Endometrial microvascular endothelial cells (primary cell): ENCODE measurements around the gene PLEKHH3. TPM values are rescaled to one million over a fixed set of nuclear protein-coding genes. Genes with fewer than 3 reads are reported as not detected.
"Not testable (repeated sequence)": the region's sequence is repeated elsewhere in the genome, so short reads cannot be mapped to it uniquely, and the experiment has no call there.

Experiments
- in situ Hi-C: cut with HindIII; loops from 2 replicates; pipeline ENCODE4 v1.10.0; 2017; ENCODE audit warnings: low sequenced_read_pairs, low pct_unique_long_range_greater_than_20kb; ENCODE audit errors: inconsistent ontology term
- total RNA-seq: library from RNA; depleted of rRNA; stranded (reverse); fragments of >200 nt; gene quantifications from one replicate; pipeline ENCODE4 v1.2.3, GENCODE V29; 2015; ENCODE audit errors: inconsistent ontology term

Gene PLEKHH3
- total RNA-seq, 1 donor from 2014 or later: 9.6 TPM

DNA sequence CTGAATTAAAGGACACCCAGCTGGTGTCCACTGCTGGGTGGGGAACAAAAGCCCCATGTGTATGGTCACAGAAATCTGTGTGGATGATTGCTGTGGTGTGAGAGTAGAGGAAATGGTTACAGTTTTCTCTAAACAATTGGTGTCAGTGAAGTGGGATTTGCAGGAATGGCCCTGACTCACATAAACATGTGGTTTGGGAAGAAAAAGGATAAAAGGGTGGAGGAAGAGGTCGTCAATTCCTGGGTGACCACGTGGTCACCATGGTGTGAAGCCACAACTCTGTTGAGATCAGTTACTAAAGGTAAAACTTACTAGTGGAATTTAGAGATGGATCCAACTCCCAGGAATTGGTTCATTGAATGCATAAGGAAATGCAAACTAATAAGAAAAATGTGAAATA lies 21.3 kb downstream of the PLEKHH3 start:
- in situ Hi-C loops: no loop called here

DNA sequence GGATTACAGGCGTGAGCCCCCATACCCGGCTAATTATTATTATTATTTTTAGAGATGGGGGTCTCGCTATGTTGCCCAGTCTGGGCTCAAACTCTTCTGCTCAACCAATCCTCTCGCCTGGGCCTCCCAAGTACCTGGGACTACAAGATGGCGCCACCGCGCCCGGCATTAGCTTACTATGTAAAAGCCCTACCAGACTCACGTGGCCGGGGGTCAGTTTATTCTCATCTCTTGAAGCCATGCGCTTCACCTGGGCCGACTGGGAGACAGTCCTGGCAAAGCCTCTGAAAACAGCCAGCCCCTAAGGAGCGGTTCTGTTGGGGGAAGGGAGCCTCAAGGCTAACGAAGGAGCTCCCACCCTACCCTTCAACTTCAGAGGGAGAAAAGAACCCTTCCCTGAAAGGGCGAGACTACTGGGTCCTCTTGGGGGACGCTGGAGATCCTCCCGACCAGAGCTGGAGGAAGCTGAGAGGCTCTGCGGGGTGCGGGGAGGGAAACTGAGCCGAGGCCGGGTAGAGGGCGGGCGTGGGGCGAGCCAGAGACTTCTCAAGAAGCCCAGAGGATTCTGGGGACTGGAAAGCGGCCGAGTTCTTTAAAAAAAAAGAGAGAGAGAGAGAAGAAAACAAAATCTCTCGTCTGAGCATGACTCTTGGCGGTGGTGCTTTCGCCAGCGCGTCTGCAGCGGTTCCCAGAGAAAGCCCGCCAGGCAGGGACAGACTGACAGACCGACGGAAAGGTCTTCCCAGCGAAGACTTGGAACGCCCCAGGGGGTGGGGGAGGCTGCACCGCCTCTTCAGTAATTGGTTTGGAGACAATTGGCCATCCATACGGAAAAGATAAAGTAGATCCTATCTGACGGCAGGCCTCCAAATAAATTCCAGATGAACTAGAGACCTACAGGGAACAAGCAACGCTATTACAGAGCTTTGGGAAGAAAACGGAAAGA lies 23.3 kb downstream of the PLEKHH3 start:
- in situ Hi-C loops: no loop called here

DNA sequence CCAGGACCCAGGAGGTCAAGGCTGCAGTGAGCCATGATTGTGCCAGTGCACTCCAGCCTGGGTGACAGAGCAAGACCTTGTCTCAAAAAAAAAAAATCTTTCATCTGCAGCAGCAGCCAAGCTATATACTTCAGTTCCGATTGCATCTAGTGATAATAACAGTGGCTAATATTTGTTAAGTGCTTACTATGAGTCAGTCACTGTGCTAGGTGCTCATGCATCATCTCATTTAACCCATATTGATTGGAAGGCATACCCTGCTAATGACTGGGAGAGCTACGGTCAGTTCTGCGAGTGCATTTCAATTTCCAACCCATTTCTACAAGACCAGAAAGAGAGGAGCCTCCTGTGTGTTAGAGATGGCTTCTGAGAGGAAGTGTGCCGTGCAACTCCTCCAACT lies 25.4 kb downstream of the PLEKHH3 start:
- in situ Hi-C loops: no loop called here

DNA sequence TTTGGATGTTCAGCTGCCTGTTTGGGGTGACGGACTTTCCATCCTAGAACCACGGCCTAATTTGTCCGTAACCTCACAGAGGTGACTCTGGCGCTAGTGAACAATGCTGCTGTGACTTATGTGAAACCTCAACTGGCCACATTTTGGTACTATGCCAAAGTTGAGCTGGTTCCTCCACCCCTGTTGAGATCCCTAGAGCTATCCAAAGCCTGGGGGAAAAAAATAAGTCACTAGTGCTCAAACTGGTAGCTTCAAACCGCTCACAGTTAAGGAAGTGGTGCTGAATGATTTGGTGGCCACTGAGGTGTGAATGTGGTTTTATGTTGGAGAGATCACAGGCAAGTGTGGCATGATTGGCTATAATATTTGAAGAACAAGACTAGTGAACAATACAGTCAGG lies 29.0 kb downstream of the PLEKHH3 start:
- in situ Hi-C loops: no loop called here

DNA sequence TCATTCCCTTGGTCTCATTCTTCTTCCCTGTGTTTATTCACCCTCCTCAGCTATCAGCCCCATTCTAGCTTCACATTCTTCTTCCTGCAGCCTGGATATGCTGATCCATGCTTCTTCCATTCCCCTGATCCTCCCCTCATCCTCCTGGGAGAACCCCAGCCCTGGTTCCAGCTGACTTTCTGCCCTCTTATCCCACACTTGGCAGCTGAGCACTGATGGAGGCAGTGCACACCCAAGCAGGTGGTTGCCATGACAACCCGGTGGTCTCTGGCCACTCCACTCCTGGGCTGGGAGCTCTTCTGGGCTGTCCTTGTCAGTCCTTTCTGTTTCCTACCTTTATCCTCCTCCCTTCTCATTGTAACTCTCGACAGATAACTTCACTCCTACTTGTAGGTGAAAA lies 34.5 kb downstream of the PLEKHH3 start:
- in situ Hi-C loops: no loop called here

DNA sequence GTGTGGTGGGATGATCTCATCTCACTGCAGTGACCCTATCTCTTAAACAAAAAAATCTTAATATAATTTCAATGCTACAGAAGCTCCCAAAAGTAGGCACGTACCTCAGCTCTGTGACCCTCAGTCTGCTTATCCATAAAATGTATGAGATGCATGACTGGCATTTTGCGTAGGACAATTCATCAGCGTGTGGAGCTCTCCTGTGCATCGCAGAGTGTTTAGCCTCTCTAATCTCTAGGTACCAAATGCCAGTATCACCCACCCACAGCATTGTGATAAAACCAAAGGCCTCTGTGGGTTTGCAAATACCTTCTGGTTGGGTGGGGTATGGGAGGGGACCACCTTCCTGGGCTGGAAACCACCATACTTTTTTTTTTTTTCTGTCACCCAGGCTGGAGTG lies 36.7 kb downstream of the PLEKHH3 start:
- in situ Hi-C loops: no loop called here

DNA sequence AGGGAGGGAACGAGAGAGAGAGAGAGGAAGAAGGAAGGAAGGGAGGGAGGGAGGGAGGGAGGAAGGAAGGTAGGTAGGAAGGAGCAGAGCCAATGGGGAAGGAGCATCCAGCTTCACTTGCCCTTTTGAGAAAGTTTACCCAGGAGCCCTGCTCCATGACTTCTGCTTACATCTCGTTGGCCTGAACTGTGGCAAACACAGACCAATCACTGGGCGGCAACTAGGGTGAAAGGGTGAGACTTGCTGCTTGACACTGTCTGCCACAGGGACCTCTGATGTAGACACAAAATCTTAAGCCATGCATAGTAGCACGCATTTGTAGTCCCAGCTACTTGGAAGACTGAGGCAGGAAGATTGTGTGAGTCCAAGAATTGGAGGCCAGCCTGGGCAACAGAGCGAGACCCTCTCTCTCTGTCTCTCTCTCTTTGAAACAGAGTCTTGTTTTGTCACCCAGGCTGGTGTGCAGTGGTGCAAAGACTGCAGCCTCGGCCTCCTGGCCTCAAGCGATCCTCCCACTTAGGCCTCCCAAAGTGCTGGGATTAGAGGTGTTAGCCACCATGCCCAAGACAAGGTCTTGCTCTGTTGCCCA lies 37.2 kb downstream of the PLEKHH3 start:
- in situ Hi-C loops: no loop called here

DNA sequence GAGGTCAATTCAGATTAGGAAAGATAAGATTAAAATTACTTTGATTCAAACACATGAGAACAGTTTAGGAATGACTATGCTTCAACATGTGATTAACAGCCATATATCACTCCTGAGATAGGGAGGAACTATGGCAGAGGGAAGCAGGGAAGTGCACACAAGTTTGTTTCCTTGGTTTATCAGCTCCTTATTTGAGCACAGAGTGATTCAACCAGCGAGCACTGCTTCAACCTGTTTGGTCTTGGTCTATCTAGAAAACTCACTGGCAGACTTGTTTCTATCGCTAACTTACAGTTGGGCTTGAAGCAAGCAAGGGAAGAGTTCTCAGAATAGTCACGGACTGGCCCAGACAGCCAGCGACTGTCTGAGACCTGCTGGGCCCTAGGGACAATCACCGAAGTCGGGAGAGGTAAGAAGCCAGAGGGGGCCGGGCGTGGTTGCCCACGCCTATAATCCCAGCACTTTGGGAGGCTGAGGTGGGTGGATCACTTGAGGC lies 43.8 kb downstream of the PLEKHH3 start:
- in situ Hi-C loops: no loop called here

DNA sequence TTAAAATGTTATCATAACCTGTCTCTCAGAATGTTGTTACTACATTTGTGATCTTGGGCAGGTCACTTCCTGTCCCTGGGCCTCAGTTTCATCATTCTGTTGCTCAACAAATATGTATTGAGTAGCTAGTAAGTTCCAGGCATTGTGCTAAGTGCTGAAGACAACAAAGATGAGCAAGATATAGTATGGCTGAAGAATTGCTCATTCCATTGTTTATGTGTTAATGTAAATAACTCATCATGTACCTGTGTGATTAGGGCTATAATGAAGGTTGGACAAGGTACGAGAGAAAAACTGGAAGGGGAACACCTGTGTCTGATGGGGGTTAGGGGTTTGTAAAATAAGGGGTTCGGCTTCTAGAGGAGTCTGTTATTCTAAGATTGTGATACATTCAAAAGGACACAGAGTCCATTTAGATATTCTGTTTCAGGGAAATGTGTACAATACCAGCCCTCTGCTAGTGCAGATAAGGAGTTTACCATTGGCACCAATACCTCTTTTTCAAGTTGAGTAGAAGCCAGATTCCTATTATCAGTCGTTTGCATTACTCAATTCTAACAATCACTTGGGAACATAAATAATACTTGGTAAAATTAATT lies 47.3 kb downstream of the PLEKHH3 start:
- in situ Hi-C loops: no loop called here

DNA sequence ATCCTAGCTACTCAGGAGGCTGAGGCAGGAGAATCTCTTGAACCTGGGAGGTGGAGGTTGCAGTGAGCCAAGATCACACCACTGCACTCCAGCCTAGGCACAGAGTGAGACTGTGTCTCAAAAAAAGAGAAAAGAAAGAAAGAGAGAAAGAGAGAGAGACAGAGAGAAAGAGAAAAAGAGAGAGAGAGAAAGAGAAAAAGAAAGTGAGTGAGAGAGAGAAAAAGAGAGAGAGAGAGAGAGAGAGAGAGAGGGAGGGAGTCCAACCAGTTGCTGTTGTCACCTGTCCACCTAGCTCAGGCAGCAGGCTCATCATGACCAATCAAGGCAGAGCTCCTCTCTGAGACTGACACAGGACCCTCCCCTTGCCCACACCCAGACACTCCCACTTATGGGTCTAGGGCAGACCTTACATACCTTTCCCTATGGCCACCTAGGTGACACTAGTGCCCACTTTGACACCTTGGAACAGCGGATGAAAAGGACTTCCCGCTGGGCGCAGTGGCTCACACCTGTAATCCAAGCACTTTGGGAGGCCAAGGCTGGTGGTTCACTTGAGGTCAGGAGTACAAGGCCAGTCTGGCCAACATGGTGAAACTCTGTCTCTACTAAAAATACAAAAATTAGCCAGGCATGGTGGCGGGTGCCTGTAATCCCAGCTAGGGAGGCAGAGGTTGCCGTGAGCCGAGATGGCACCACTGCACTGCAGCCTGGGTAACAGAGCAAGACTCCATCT lies 49.6 kb downstream of the PLEKHH3 start:
- in situ Hi-C loops: not testable (repeated sequence)

DNA sequence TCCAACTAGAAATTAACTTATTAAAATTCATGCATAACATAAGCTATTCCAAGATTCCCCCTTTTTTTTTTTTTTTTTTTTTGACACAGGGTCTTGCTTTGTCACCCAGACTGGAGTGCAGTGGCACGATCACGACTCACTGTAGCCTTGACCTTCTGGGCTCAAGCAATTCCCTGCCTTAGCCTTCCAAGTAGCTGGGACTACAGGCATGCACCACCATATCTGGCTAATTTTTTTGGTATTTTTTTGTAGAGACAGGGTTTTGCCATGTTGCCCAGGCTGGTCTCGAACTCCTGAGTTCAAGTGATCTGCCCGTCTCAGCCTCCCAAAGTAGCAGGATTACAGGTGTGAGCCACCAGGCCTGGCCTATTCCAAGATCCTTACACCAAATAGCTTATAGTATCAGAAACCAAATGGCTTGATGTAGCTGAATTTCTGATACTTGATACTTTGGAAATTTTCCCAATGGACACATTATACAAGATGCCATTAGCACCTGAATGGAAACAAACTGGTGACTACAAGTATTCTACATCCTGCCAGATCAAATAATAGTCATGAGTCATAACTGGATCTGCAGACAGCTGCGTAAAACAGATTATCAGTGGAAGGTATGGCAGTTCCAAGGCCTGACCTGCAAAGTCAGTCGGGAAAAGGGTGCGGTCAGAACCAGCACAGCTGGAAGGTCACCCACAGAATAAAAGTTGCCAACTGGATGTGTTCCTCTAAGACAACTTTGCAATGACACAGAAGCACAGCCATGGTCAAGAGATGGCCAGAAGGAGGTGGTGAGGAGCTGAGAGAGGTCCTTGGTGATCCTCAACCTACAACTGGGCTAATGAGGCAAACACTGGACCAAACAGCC lies 52.8 kb downstream of the PLEKHH3 start:
- in situ Hi-C loops: no loop called here

DNA sequence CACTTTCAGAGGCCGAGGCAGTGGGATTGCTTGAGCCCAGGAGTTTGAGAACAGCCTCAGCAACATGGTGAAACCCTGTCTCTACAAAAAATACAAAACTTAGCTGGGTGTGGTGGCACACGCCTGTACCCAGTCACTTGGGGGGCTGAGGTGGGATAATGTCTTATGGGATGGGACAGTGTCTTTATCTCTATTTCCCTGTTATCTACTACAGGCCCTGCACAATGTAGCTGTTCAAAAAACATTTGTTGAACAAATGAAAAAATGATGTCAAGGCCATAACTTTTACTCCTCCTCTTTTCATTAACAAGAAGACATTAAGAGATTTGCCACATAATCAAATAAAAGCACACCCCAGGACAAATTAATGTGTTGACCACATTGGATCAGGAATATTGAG lies 53.5 kb downstream of the PLEKHH3 start:
- in situ Hi-C loops: no loop called here

DNA sequence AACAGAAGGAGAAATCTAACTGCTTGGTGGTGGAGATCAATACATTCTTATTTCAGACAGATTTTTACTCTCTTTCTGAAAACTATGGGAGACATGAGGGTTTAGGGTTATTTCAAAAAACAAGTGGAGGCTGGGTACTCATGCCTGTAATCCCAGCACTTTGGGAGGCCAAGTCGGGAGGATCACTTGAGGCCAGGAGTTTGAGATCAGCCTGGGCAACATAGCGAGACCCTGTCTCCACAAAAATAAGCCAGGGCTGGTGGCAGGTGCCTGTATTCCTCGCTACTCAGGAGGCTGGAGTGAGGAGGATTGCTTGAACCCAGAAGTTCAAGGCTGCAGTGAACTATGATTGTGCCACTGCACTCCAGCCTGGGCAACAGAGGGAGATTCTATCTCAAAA lies 54.8 kb downstream of the PLEKHH3 start:
- in situ Hi-C loops: not testable (repeated sequence)

DNA sequence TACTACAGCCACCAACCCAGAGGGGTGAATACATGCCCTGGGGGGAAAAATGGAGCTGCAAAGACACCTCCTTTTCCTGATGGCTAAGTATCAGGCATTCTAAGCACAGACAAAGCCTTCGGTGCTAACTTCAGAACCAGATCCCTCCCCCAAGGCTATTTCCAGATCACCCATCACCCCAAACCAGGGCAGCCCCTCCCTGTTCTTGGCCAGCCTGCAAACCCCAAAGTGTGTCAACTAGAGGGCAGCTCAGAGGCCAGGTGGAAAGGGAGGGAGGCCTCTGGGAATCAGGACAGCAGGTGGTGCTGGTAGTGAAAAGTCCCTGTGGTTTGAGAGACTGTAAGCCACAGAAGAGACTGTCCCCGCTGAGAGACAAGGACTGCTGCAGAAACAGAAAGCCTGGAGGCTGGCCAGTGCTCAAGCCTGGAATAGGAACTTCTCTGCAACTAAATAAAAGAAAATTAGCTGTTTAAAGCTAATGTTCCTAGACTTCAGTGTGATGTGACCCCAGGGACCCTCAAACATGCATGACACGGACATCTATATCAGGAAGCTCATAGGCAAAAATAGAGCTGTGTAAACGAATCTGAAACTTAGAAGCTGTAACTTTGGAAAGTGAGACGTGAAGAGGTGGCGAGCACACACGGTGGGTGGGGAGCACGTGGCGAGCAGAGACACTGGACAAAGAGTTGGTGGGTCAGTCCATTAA lies 58.2 kb downstream of the PLEKHH3 start:
- in situ Hi-C loops: no loop called here

DNA sequence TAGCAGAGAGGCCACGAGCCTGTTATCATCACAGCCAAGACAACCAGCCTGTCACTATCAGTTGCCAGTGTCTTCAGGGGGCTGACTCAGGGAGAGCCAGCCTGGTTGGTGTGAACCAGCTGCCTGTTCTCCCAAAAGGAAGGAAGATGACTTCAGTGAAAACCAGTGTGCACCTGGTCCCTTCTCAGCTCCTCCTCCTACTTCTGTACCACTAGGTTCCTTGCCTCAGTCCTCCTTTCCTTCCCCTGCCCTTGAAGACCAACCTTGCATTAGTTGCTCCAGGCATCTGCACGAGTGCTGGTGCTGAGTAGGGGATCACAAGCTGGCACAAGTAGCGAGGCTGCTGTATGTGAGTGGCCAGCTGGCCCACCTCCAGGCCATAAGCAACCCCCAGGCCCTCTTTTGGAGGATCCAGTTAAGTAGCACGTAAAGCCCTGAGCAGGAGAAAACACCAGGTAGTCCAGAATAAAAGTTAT lies 58.8 kb downstream of the PLEKHH3 start:
- in situ Hi-C loops: no loop called here
